Measurements from ENCODE around the gene ANKRD27. TPM values are rescaled to one million over a fixed set of nuclear protein-coding genes. Genes with fewer than 3 reads are reported as not detected.
"Not testable (repeated sequence)": the region's sequence is repeated elsewhere in the genome, so short reads cannot be mapped to it uniquely, and the experiment has no call there.

The ANKRD27 gene
- total RNA-seq, 1 experiment from 2014 or later, result 48.1 TPM

DNA sequence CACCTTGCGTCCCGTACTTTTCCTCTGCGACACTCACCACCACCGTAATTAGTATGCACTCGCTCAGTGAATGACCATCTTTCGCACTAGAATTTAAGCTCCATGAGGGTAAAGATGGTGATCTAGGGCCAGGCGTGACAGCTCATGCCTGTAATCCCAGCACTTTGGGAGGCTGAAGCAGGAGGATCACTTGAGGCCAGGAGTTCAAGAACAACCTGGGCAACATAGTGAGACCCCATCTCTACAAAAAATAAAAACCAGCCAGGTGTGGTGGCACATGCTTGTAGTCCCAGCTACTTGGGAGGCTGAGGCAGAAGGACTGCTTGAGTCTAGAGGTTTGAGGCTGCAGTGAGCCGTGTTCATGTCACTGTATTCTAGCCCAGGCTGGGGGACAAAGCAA is 18.6 kb downstream of the ANKRD27 start:
- not testable (repeated sequence) for H3K4me2 ChIP-seq (ENCODE audit: low read depth, low read length, poor library complexity, severe bottlenecking); H3K9me3 ChIP-seq (ENCODE audit: low read length); H3K9ac ChIP-seq (ENCODE audit: low read length)

DNA sequence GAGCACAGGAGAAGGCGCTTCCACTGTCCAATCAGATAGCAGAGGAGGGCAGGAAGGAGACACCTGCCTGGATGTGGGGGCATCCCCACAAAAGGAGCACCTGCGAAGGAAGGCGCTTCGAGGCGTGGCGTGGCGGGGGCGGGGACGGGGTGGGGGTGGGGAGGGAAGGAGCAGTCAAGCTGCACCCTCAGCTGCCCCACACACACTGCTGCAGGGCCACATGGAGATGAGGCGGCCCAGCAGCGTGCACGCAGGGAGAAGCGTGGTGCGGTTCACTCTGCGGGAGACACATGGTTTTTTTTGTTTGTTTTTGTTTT is 21.4 kb downstream of the ANKRD27 start:
- DNase-seq, result no peak
- H3K9me3 ChIP-seq (ENCODE audit: low read length), result no peaks in the 10 kb centered on the region
- no peaks in the 10 kb centered on the region for H3K27me3 ChIP-seq (ENCODE audit: low read length)
- H3K4me2 ChIP-seq (ENCODE audit: low read depth, low read length, poor library complexity, severe bottlenecking), result no peak overlapping the region
- no peak overlapping the region for H3K4me3 ChIP-seq (ENCODE audit: low read length)
- H3K4me1 ChIP-seq (ENCODE audit: low read length), result no peaks in the 10 kb centered on the region
- H3K9me2 ChIP-seq (replicated peaks; ENCODE audit: insufficient read depth, low read length), result no peaks in the 10 kb centered on the region
- H3K79me2 ChIP-seq (ENCODE audit: low read length), result peaks cover 39% of the 10 kb centered on the region
- H2AFZ ChIP-seq (ENCODE audit: low read length), result no peak overlapping the region
- H3K9ac ChIP-seq (ENCODE audit: low read length), result no peak overlapping the region
- peaks cover 6% of the 10 kb centered on the region for H3K36me3 ChIP-seq (ENCODE audit: insufficient read depth, low read length)
- 0 out of 2 replicates have a peak, but pooled peaks cover 4% of the 10 kb centered on the region for H4K20me1 ChIP-seq (ENCODE audit: insufficient read depth, low read depth, low read length)
- no peak overlapping the region for H3K27ac ChIP-seq (ENCODE audit: low read length)

More for the DNA sequence above, 18.6 kb downstream of the ANKRD27 start:
- not testable (repeated sequence) for H3K4me1 ChIP-seq (ENCODE audit: low read length); DNase-seq; H3K27me3 ChIP-seq (ENCODE audit: low read length); H3K9me2 ChIP-seq (replicated peaks; ENCODE audit: insufficient read depth, low read length); H3K27ac ChIP-seq (ENCODE audit: low read length); H2AFZ ChIP-seq (ENCODE audit: low read length); H3K4me3 ChIP-seq (ENCODE audit: low read length); H3K36me3 ChIP-seq (ENCODE audit: insufficient read depth, low read length)
- H4K20me1 ChIP-seq (ENCODE audit: insufficient read depth, low read depth, low read length), result peaks cover 17% of the 10 kb centered on the region; the same call in 1 of the 2 replicates
- peaks cover 65% of the 10 kb centered on the region for H3K79me2 ChIP-seq (ENCODE audit: low read length)

DNA sequence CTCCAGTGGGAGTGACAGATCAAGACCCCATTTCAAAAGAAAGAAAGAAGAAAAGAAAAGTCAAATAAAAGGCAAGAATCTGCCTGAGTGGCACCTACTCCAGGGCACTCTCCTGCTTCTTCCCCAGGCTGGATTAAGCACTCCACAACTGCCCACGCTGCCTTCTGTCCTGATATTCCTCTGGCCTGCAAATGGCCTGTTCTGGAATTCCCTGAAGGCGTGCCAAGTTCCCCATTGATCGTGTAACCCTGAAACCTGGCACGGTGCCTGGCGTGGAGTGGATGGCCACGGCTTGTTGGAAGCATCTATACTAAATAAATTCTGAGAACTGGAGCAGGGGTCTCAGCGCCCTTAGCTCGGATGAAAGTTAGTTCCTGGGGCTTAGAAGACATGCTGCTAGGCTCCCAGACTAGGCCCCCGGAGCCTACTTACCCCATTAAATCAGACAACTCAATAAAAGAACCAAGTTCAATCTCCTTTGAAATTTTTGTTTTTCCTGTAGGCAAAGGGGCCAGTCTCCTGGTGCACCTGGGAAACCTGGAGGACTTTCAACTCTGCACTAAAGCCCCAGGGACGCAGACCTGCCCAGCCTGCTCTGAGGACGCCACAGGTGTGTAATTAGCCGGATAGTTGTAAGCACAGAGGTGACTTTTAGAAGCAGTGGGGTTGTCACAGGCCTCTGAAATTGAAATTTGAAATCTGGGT is 21.9 kb downstream of the ANKRD27 start:
- H3K27me3 ChIP-seq (ENCODE audit: low read length), result no peaks in the 10 kb centered on the region
- no peak overlapping the region for H2AFZ ChIP-seq (ENCODE audit: low read length)
- H3K4me3 ChIP-seq (ENCODE audit: low read length), result no peak overlapping the region
- 0 out of 2 replicates have a peak, but pooled peaks cover under 1% of the 10 kb centered on the region for H4K20me1 ChIP-seq (ENCODE audit: insufficient read depth, low read depth, low read length)
- peaks cover 6% of the 10 kb centered on the region for H3K36me3 ChIP-seq (ENCODE audit: insufficient read depth, low read length)
- H3K9me2 ChIP-seq (replicated peaks; ENCODE audit: insufficient read depth, low read length), result no peaks in the 10 kb centered on the region
- no peaks in the 10 kb centered on the region for H3K9me3 ChIP-seq (ENCODE audit: low read length)
- no peak for DNase-seq
- H3K4me2 ChIP-seq (ENCODE audit: low read depth, low read length, poor library complexity, severe bottlenecking), result no peak overlapping the region
- H3K9ac ChIP-seq (ENCODE audit: low read length), result no peak overlapping the region
- no peak overlapping the region for H3K27ac ChIP-seq (ENCODE audit: low read length)
- peaks cover 34% of the 10 kb centered on the region for H3K79me2 ChIP-seq (ENCODE audit: low read length)
- no peaks in the 10 kb centered on the region for H3K4me1 ChIP-seq (ENCODE audit: low read length)

DNA sequence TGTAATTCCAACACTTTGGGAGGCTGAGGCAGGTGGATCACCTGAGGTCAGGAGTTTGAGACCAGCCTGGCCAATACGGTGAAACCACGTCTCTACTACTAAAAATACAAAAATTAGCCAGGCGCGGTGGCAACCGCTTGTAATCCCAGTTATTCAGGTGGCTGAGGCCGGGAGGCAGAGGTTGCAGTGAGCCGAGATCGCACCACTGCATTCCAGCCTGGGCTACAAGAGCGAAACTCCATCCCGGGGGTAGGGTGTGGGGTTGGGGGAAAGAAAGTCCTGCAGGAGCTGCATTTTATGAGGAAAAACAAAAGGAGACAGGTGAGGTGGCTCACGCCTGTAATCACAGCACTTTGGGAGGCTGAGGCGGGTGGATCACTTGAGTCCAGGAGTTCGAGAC is 22.6 kb downstream of the ANKRD27 start:
- H3K4me1 ChIP-seq (ENCODE audit: low read length); H3K27ac ChIP-seq (ENCODE audit: low read length); H3K9ac ChIP-seq (ENCODE audit: low read length); H3K4me2 ChIP-seq (ENCODE audit: low read depth, low read length, poor library complexity, severe bottlenecking); DNase-seq; H2AFZ ChIP-seq (ENCODE audit: low read length); H3K27me3 ChIP-seq (ENCODE audit: low read length); H3K9me2 ChIP-seq (replicated peaks; ENCODE audit: insufficient read depth, low read length); H4K20me1 ChIP-seq (ENCODE audit: insufficient read depth, low read depth, low read length); H3K9me3 ChIP-seq (ENCODE audit: low read length); H3K4me3 ChIP-seq (ENCODE audit: low read length): not testable (repeated sequence)
- Histone ChIP-seq H3K36me3 (ENCODE audit: insufficient read depth, low read length) (peaks cover 11% of the 10 kb centered on the region), H3K79me2 (ENCODE audit: low read length) (peaks cover 32% of the 10 kb centered on the region)

DNA sequence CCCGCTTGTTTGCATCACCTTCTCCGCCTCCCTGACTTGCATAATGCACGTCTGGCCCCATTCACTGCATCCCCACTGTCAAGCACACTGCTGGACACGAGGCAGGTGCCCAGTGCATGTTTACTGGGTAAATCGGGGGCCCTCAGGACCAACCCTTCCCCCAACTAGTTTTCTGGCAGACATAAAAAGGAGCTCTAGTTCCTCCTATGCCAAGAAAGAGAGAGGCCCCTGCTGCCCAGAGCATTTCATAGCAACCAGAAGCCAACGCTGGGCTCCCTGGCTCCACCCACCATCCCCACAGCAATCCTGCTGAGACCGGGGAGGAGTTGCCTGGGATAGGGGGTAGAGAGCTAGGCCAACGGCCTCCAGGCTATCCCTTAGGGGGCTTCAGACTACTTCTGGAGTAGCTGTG is 23.2 kb downstream of the ANKRD27 start:
- Histone ChIP-seq H3K9ac (ENCODE audit: low read length) (no peak overlapping the region), H3K27ac (ENCODE audit: low read length) (no peak overlapping the region), H2AFZ (ENCODE audit: low read length) (no peak overlapping the region), H3K36me3 (ENCODE audit: insufficient read depth, low read length) (peaks cover 14% of the 10 kb centered on the region), H3K4me1 (ENCODE audit: low read length) (no peaks in the 10 kb centered on the region), H4K20me1 (ENCODE audit: insufficient read depth, low read depth, low read length) (no peaks in the 10 kb centered on the region), H3K4me3 (ENCODE audit: low read length) (no peak overlapping the region), H3K79me2 (ENCODE audit: low read length) (peaks cover 32% of the 10 kb centered on the region), H3K9me2 (replicated peaks; ENCODE audit: insufficient read depth, low read length) (no peaks in the 10 kb centered on the region), H3K27me3 (ENCODE audit: low read length) (no peaks in the 10 kb centered on the region), H3K9me3 (ENCODE audit: low read length) (no peaks in the 10 kb centered on the region), H3K4me2 (ENCODE audit: low read depth, low read length, poor library complexity, severe bottlenecking) (no peak overlapping the region)
- DNase-seq, result no peak

DNA sequence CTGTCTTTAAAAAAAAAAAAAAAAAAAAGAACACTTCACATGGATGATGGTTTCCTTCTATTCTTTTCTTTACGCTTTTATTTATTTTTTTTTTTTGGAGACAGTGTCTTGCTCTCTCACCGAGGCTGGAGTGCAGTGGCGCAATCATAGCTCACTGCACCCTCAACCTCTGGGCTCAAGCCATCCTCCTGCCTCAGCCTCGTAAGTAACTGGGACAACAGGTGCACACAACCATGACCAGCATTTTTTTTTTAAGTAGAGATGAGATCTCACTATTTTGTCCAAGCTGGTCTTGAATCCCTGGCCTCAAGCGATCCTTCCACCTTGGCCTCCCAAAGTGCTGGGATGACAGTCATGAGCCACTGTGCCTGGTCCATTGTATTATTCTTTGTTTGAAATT is 24.3 kb downstream of the ANKRD27 start:
- H3K4me3 ChIP-seq (ENCODE audit: low read length), result no peak overlapping the region
- no peaks in the 10 kb centered on the region for H4K20me1 ChIP-seq (ENCODE audit: insufficient read depth, low read depth, low read length)
- DNase-seq, result no peak
- H3K9me2 ChIP-seq (replicated peaks; ENCODE audit: insufficient read depth, low read length), result no peaks in the 10 kb centered on the region
- no peaks in the 10 kb centered on the region for H3K27me3 ChIP-seq (ENCODE audit: low read length)
- no peaks in the 10 kb centered on the region for H3K4me1 ChIP-seq (ENCODE audit: low read length)
- no peak overlapping the region for H3K4me2 ChIP-seq (ENCODE audit: low read depth, low read length, poor library complexity, severe bottlenecking)
- H3K79me2 ChIP-seq (ENCODE audit: low read length), result peaks cover 24% of the 10 kb centered on the region
- no peak overlapping the region for H2AFZ ChIP-seq (ENCODE audit: low read length)
- H3K9me3 ChIP-seq (ENCODE audit: low read length), result no peaks in the 10 kb centered on the region
- no peak overlapping the region for H3K9ac ChIP-seq (ENCODE audit: low read length)
- no peak overlapping the region for H3K27ac ChIP-seq (ENCODE audit: low read length)
- H3K36me3 ChIP-seq (ENCODE audit: insufficient read depth, low read length), result peaks cover 14% of the 10 kb centered on the region

DNA sequence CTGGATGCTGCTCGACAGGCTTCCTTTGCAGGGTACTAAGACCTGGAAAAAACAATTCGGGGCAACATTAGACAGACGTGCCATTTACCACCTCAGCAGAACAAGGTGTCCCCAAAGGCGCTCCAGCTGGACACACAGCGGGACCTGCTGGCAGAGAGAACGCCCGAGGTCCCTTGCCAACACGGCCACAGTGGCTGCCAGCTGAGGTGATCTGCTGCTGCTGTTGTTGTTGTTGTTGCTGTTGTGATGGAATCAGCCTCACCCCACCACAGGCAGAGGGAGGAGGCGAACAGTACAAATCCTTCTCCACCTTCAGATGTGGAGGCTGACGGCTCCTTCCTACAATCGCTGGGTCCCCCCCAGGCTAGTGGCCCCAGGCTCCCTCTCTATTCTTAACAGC is 25.2 kb downstream of the ANKRD27 start:
- Histone ChIP-seq H3K4me3 (ENCODE audit: low read length) (no peak overlapping the region), H3K36me3 (ENCODE audit: insufficient read depth, low read length) (peaks cover 14% of the 10 kb centered on the region), H3K9ac (ENCODE audit: low read length) (no peak overlapping the region)

DNA sequence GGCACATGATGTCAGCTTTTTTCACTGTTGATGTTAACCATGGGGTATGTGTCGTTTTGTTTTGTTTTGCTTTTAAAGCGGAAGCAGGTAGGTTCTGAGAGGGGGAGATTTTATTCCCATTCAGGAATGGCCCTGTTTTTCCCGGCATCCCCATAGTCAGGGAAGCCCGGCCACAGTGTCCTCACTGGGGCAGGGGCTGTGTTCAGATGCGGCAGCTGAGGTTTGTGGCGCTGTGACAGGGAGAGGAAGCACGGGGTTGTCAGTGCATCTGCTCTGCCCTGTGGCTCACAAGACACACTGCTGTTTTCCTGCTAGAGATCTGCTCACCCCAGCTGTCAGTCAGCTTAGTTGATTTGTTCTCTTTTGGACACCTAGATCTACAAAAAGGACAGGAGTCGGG is 27.6 kb downstream of the ANKRD27 start:
- H3K9me3 ChIP-seq (ENCODE audit: low read length), result no peaks in the 10 kb centered on the region
- H3K27ac ChIP-seq (ENCODE audit: low read length), result no peak overlapping the region
- H4K20me1 ChIP-seq (ENCODE audit: insufficient read depth, low read depth, low read length), result no peaks in the 10 kb centered on the region
- peaks cover 19% of the 10 kb centered on the region for H3K36me3 ChIP-seq (ENCODE audit: insufficient read depth, low read length)
- no peaks in the 10 kb centered on the region for H3K27me3 ChIP-seq (ENCODE audit: low read length)
- H3K9ac ChIP-seq (ENCODE audit: low read length), result no peak overlapping the region
- no peak overlapping the region for H3K4me2 ChIP-seq (ENCODE audit: low read depth, low read length, poor library complexity, severe bottlenecking)
- H3K79me2 ChIP-seq (ENCODE audit: low read length), result peaks cover 8% of the 10 kb centered on the region; the same call in 1 of the 2 replicates
- no peak overlapping the region for H3K4me3 ChIP-seq (ENCODE audit: low read length)
- no peaks in the 10 kb centered on the region for H3K4me1 ChIP-seq (ENCODE audit: low read length)
- no peak overlapping the region for H2AFZ ChIP-seq (ENCODE audit: low read length)
- no peak for DNase-seq
- no peaks in the 10 kb centered on the region for H3K9me2 ChIP-seq (replicated peaks; ENCODE audit: insufficient read depth, low read length)

More for the DNA sequence above, 25.2 kb downstream of the ANKRD27 start:
- no peak overlapping the region for H3K4me2 ChIP-seq (ENCODE audit: low read depth, low read length, poor library complexity, severe bottlenecking)
- H3K9me2 ChIP-seq (replicated peaks; ENCODE audit: insufficient read depth, low read length), result no peaks in the 10 kb centered on the region
- H2AFZ ChIP-seq (ENCODE audit: low read length), result no peak overlapping the region
- no peaks in the 10 kb centered on the region for H4K20me1 ChIP-seq (ENCODE audit: insufficient read depth, low read depth, low read length)
- H3K79me2 ChIP-seq (ENCODE audit: low read length), result peaks cover 15% of the 10 kb centered on the region
- H3K9me3 ChIP-seq (ENCODE audit: low read length), result no peaks in the 10 kb centered on the region
- DNase-seq, result no peak
- H3K27me3 ChIP-seq (ENCODE audit: low read length), result no peaks in the 10 kb centered on the region
- no peaks in the 10 kb centered on the region for H3K4me1 ChIP-seq (ENCODE audit: low read length)
- H3K27ac ChIP-seq (ENCODE audit: low read length), result no peak overlapping the region

Data from Karpas-422 (cell line).